Measurements from ENCODE around the gene TEAD2.

The TEAD2 gene

DNA sequence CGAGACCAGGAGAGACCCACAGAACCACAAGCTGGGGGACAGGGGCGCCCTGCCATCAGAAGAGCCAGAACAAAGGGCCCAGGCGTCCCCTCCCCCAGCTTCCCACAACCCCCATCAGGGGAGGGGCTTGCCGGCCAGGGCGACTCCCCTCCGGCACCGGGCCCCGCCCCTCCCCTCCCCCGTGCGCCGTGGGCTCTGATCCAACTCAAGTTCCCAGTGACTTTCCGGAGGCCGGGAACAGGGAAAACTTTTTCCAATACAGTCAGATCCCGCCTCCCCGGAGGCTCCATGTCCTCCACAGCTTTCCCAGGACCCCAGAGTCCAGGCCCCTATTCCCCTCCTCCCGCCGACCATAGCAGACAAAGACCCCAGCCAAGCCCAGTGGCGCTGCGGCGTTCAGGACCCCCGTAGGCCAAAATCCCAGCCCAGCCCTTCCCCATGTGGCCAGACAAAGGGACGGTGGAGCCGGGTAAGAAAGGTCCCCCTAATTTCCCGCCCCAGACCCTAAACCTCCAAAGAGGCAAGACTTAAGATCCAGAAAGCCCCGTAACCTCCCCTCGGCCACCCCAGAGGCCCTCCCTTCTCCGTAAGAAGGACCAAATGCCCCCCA lies 673 bp downstream of the TEAD2 start:
- Histone ChIP-seq H3K27ac (ENCODE audit: low read length) (peak overlapping the region; percentile 87), H3K9me3 (ENCODE audit: control insufficient read depth in 1 of 2, low read length in 2 of 2) (no peaks in the 10 kb centered on the region), H3K27me3 (ENCODE audit: low read depth, low read length) (no peaks in the 10 kb centered on the region), H3K36me3 (ENCODE audit: control insufficient read depth in 1 of 2, insufficient read depth in 2 of 2, low read length in 2 of 2) (peaks cover 0 to 4% of the 10 kb centered on the region in 2 donors), H3K4me1 (ENCODE audit: control insufficient read depth in 1 of 2, insufficient read depth in 2 of 2, low read length in 2 of 2) (peaks cover 0 to 21% of the 10 kb centered on the region in 2 donors), H3K4me3 (ENCODE audit: low read depth in 1 of 2, low read length in 2 of 2) (peak overlapping the region; percentile 70 to 80)

- Histone ChIP-seq H3K9me3 (ENCODE audit: control insufficient read depth in 1 of 2, low read length in 2 of 2) (no peaks in the 10 kb centered on the region), H3K27ac (ENCODE audit: low read length) (peak overlapping the region; percentile 85), H3K36me3 (ENCODE audit: control insufficient read depth in 1 of 2, insufficient read depth in 2 of 2, low read length in 2 of 2) (peaks cover 0 to 11% of the 10 kb centered on the region in 2 donors), H3K27me3 (ENCODE audit: low read depth, low read length) (no peaks in the 10 kb centered on the region), H3K4me3 (ENCODE audit: low read depth in 1 of 2, low read length in 2 of 2) (no peak overlapping the region), H3K4me1 (ENCODE audit: control insufficient read depth in 1 of 2, insufficient read depth in 2 of 2, low read length in 2 of 2) (peaks cover 0 to 26% of the 10 kb centered on the region in 2 donors)
Observed at GRCh38 chr19:49359851-49360820, 2.1 kb downstream of the TEAD2 start.

DNA sequence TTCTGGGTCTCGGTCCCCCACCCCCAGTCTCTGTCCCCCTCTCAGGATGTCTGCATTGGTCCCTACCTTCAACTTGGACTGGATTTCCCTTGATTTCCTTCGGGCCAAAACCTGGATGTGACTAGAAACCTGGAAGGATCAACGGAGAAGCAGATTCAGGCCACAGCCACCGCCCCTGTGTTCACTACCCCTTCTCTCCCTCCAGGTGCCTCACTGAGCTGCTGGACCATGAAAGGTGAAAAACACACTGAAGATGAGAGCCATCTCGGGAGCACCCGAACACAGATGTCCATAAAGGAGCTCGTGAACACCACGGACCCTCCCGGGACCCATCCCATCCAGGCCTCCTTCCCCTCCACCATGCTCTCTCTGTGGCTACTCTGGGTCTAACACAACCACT lies 5.0 kb downstream of the TEAD2 start:
- Histone ChIP-seq H3K9me3 (ENCODE audit: control insufficient read depth in 1 of 2, low read length in 2 of 2) (no peaks in the 10 kb centered on the region), H3K4me1 (ENCODE audit: control insufficient read depth in 1 of 2, insufficient read depth in 2 of 2, low read length in 2 of 2) (peaks cover 0 to 19% of the 10 kb centered on the region in 2 donors), H3K27me3 (ENCODE audit: low read depth, low read length) (no peaks in the 10 kb centered on the region), H3K27ac (ENCODE audit: low read length) (no peak overlapping the region), H3K36me3 (ENCODE audit: control insufficient read depth in 1 of 2, insufficient read depth in 2 of 2, low read length in 2 of 2) (peaks cover 0 to 33% of the 10 kb centered on the region in 2 donors), H3K4me3 (ENCODE audit: low read depth in 1 of 2, low read length in 2 of 2) (no peak overlapping the region)

- peaks cover 0 to 19% of the 10 kb centered on the region in 2 donors for H3K4me1 ChIP-seq (ENCODE audit: control insufficient read depth in 1 of 2, insufficient read depth in 2 of 2, low read length in 2 of 2)
- no peak overlapping the region for H3K4me3 ChIP-seq (ENCODE audit: low read depth in 1 of 2, low read length in 2 of 2)
- H3K36me3 ChIP-seq (ENCODE audit: control insufficient read depth in 1 of 2, insufficient read depth in 2 of 2, low read length in 2 of 2) = peaks cover 1 to 36% of the 10 kb centered on the region in 2 donors
- no peaks in the 10 kb centered on the region for H3K27me3 ChIP-seq (ENCODE audit: low read depth, low read length)
- H3K9me3 ChIP-seq (ENCODE audit: control insufficient read depth in 1 of 2, low read length in 2 of 2) = no peaks in the 10 kb centered on the region
- peak overlapping the region; percentile 27 for H3K27ac ChIP-seq (ENCODE audit: low read length)
Observed at GRCh38 chr19:49356382-49356781, 5.8 kb downstream of the TEAD2 start.

DNA sequence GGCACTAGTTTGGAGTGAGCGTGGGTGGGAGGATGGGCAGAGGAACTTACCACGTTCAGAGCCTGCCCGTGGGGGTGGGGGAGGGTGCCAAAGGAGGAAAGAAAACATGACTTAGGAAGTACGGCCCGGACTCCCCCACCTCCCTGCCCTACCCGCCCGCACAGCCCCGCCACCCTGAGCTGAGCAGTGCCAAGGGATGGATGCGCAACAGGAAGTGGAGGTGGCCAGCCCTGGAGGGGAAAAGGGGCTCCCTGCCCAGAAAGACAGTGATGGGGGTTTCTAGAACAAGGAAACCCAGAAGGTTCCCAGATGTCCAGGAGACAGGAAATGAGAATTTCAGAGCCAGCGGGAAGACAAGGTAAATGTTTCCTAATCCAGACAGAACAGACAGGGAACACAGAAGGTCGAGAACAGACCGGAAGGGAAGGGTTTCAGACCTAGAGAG lies 6.3 kb downstream of the TEAD2 start:
- Histone ChIP-seq H3K4me3 (ENCODE audit: low read depth in 1 of 2, low read length in 2 of 2) (no peak overlapping the region), H3K36me3 (ENCODE audit: control insufficient read depth in 1 of 2, insufficient read depth in 2 of 2, low read length in 2 of 2) (peaks cover 4 to 40% of the 10 kb centered on the region in 2 donors), H3K27ac (ENCODE audit: low read length) (peak overlapping the region; percentile 27), H3K9me3 (ENCODE audit: control insufficient read depth in 1 of 2, low read length in 2 of 2) (no peaks in the 10 kb centered on the region), H3K27me3 (ENCODE audit: low read depth, low read length) (no peaks in the 10 kb centered on the region), H3K4me1 (ENCODE audit: control insufficient read depth in 1 of 2, insufficient read depth in 2 of 2, low read length in 2 of 2) (peaks cover 0 to 19% of the 10 kb centered on the region in 2 donors)

DNA sequence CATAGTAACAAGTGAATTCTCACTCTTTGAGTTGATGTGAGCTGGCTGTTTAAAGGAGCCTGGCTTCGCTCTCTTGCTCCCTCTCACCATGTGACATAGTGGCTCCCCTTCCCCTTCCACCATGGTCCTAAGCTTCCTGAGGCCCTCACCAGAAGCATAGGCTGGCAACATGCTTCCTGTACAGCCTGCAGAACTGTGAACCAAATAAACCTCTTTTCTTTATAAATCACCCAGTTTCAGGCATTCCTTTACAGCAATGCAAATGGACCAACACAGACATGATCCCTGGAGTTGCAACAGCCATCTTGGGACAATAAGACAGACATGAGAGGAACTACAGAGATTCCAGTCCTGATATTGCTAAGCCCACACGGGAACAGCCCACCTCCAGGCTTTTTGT lies 12.6 kb downstream of the TEAD2 start:
- Histone ChIP-seq H3K4me3 (ENCODE audit: low read depth in 1 of 2, low read length in 2 of 2) (no peak overlapping the region), H3K36me3 (ENCODE audit: control insufficient read depth in 1 of 2, insufficient read depth in 2 of 2, low read length in 2 of 2) (peaks cover 24 to 67% of the 10 kb centered on the region in 2 donors), H3K4me1 (ENCODE audit: control insufficient read depth in 1 of 2, insufficient read depth in 2 of 2, low read length in 2 of 2) (no peaks in the 10 kb centered on the region)

DNA sequence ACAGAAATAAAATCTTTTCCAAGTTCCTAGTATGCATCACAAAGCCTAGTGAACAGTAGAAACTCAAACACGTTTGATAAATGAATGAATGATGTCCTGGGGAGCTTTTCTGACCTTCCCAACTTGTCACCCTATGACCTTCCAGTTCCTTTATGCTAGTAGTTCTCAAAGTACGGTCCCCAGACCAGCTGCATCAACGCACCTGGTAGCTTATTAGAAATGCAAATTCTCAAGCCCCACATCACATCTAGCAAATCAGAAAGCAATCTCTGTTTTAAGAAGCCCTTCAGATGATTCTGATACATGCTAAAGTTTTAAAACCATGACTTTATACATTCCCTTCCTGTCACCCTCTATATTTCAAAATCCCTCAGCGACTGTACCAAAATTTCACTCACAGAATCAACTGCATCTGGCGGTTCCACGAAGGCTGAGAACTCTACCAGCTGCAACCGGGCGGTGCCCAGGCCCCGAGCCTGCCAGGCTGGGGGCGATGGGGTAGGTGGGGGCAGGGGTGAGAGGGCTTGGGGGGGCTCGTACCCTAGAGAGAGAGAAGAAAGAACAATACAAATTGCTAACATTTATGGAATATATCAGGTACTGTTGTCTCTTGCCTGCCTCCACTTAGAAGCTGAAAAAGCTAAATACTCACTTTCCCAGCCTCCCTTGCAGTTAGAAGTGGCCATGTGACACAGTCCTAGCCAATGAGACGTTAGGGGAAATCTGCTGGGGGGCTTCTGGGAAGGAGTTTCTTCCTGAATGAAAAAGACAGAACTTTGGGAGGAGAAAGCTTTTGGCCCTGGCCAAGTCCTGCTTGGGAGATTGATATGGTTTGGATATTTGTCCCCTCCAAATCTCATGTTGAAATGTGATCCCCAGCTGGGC lies 13.7 kb downstream of the TEAD2 start:
- no peak overlapping the region for H3K4me3 ChIP-seq (ENCODE audit: low read depth in 1 of 2, low read length in 2 of 2)
- H3K27me3 ChIP-seq (ENCODE audit: low read depth, low read length) = no peaks in the 10 kb centered on the region
- no peaks in the 10 kb centered on the region for H3K9me3 ChIP-seq (ENCODE audit: control insufficient read depth in 1 of 2, low read length in 2 of 2)
- peaks cover 24 to 68% of the 10 kb centered on the region in 2 donors for H3K36me3 ChIP-seq (ENCODE audit: control insufficient read depth in 1 of 2, insufficient read depth in 2 of 2, low read length in 2 of 2)
- H3K4me1 ChIP-seq (ENCODE audit: control insufficient read depth in 1 of 2, insufficient read depth in 2 of 2, low read length in 2 of 2) = no peaks in the 10 kb centered on the region
- H3K27ac ChIP-seq (ENCODE audit: low read length) = no peak overlapping the region

More for the DNA sequence above, 12.6 kb downstream of the TEAD2 start:
- no peaks in the 10 kb centered on the region for H3K27me3 ChIP-seq (ENCODE audit: low read depth, low read length)
- no peaks in the 10 kb centered on the region for H3K9me3 ChIP-seq (ENCODE audit: control insufficient read depth in 1 of 2, low read length in 2 of 2)
- no peak overlapping the region for H3K27ac ChIP-seq (ENCODE audit: low read length)

DNA sequence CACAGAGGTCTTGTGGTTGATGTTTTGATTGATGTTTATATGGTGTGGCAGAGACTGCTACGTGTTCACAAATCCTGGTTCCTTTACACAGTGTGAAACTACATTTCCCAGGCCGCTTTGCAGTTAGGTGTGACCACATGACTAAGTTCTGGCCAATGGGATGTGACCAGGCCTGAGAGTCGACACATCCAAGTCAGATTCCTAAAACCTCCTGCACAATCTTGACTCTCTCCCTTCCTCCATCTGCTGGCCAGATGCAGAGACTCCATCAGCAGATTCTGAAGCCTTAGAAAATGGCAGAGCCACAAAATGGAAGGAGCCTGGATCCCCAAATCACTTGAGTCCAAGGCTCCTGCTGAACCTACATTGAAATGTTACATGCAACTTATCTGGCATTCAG lies 14.4 kb downstream of the TEAD2 start:
- Histone ChIP-seq H3K4me3 (ENCODE audit: low read depth in 1 of 2, low read length in 2 of 2) (no peak overlapping the region), H3K27me3 (ENCODE audit: low read depth, low read length) (no peaks in the 10 kb centered on the region), H3K36me3 (ENCODE audit: control insufficient read depth in 1 of 2, insufficient read depth in 2 of 2, low read length in 2 of 2) (peaks cover 27 to 67% of the 10 kb centered on the region in 2 donors), H3K27ac (ENCODE audit: low read length) (no peak overlapping the region), H3K9me3 (ENCODE audit: control insufficient read depth in 1 of 2, low read length in 2 of 2) (no peaks in the 10 kb centered on the region), H3K4me1 (ENCODE audit: control insufficient read depth in 1 of 2, insufficient read depth in 2 of 2, low read length in 2 of 2) (no peaks in the 10 kb centered on the region)

- Histone ChIP-seq H3K9me3 (ENCODE audit: control insufficient read depth in 1 of 2, low read length in 2 of 2) (no peaks in the 10 kb centered on the region), H3K4me1 (ENCODE audit: control insufficient read depth in 1 of 2, insufficient read depth in 2 of 2, low read length in 2 of 2) (no peaks in the 10 kb centered on the region), H3K27ac (ENCODE audit: low read length) (no peak overlapping the region), H3K27me3 (ENCODE audit: low read depth, low read length) (no peaks in the 10 kb centered on the region), H3K4me3 (ENCODE audit: low read depth in 1 of 2, low read length in 2 of 2) (no peak overlapping the region), H3K36me3 (ENCODE audit: control insufficient read depth in 1 of 2, insufficient read depth in 2 of 2, low read length in 2 of 2) (peaks cover 33 to 72% of the 10 kb centered on the region in 2 donors)
Observed at GRCh38 chr19:49347191-49347590, 15.0 kb downstream of the TEAD2 start.

DNA sequence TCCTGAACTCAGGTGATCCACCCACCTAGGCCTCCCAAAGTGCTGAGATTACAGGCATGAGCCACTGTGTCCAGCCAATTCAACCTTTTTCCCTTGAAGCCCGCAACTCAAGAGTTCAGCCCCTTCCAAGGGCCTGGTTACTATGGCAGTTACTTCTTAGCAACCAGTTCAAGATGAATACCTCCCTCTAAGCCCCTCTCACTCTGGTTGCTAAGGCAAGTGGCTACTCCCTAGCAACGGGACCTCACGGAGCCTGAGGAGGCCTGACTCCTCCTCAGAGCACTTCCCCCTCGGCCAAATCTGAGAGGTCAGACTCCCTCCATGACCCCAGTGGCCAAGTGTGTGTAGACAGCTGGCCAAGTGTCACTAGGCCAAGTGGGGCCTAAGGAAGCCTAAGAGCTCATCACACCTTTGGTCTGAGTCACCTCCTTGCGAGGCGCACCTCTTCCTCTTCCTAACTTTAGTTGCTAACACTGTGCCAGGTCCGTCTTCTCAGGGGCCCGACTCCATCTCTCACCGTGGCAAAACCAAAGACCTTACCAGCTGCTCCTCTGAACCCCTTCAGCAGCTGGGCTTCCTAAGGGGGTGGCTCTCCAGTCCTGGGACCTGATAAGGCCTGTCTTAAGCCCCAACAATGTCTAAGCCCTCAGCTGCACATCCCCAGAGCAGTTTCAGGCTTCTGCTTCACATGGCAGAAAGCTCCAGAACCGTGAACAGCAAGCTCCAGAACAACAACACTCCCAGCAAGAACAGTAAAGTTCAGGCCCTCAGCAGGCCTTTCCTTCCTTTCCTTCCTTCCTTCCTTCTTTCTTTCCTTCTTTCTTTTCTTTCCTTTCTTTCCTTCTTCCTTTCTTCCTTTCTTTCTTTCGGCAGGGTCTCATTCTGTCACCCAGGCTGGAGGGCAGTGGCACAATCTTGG lies 17.5 kb downstream of the TEAD2 start:
- peaks cover 35 to 75% of the 10 kb centered on the region in 2 donors for H3K36me3 ChIP-seq (ENCODE audit: control insufficient read depth in 1 of 2, insufficient read depth in 2 of 2, low read length in 2 of 2)
- no peak overlapping the region for H3K27ac ChIP-seq (ENCODE audit: low read length)
- H3K4me1 ChIP-seq (ENCODE audit: control insufficient read depth in 1 of 2, insufficient read depth in 2 of 2, low read length in 2 of 2) = peaks cover 0 to 6% of the 10 kb centered on the region in 2 donors
- no peaks in the 10 kb centered on the region for H3K9me3 ChIP-seq (ENCODE audit: control insufficient read depth in 1 of 2, low read length in 2 of 2)
- H3K27me3 ChIP-seq (ENCODE audit: low read depth, low read length) = no peaks in the 10 kb centered on the region
- no peak overlapping the region for H3K4me3 ChIP-seq (ENCODE audit: low read depth in 1 of 2, low read length in 2 of 2)

Measured in muscle layer of duodenum (tissue), 2 donors.